Liver (tissue), 3 donors: ENCODE data around the gene RPL7L1.

ENCODE experiments used
- CTCF ChIP-seq: fragments of 150-350 bp; IDR thresholded peaks from 2 replicates; pipeline ENCODE4 v1.5.1; 2017; ENCODE audit warnings: improper control_type of control experiment, low read depth, low read length; ENCODE audit not compliant: missing input control
- SP1 ChIP-seq: IDR thresholded peaks from 2 replicates; pipeline ENCODE4 v1.6.1; 2018; ENCODE audit warnings: antibody characterized with exemption, mild to moderate bottlenecking
- TF ChIP-seq, protein P1 (sequence below): IDR thresholded peaks from 2 replicates; pipeline ENCODE4 v1.6.1; 2016; ENCODE audit warnings: antibody characterized with exemption
- donor health status: healthy.
- donor health status: healthy.

DNA sequence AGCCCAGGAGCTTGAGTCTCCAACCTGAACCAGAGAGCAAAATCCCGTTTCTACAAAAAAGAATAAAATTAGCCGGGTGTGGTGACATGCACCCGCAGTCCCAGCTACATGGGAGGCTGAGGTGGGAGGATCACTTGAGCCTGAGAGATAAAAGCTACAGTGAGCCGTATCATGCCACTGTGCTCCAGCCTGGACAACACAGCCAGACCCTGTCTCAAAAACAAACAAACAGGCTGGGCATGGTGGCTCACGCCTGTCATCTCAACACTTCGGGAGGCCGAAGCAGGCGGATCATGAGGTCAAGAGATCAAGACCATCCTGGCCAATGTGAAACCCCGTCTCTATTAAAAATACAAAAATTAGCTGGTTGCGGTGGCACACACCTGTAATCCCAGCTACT lies 25.1 kb downstream of the RPL7L1 start:
- TF ChIP-seq CTCF (no peak), SP1 (no peak)
- TF ChIP-seq, protein P1, sequence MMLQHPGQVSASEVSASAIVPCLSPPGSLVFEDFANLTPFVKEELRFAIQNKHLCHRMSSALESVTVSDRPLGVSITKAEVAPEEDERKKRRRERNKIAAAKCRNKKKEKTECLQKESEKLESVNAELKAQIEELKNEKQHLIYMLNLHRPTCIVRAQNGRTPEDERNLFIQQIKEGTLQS: no peak
